MCF 10A (cell line): ENCODE results near the gene RELT. TPM values are rescaled to one million over a fixed set of nuclear protein-coding genes. Genes with fewer than 3 reads are reported as not detected.

Experiments used
- BruUV-seq: library from RNA; stranded (reverse); fragments of 400-500 nt; replicated peaks from 2 replicates; lab custom pipeline; 2021; lab: Mats Ljungman, UMichigan
- CTCF ChIA-PET: fragments of 300-600 bp; sonication (Branson Sonifier 250); formaldehyde crosslinking; extraction: SDS; loops from one replicate; lab custom pipeline; 2021; ENCODE audit warnings: antibody characterized with exemption, inconsistent platforms; lab: Yijun Ruan, JAX
- POLR2A ChIA-PET: fragments of 300-600, 350-650 bp; sonication (Branson Sonifier 250); formaldehyde crosslinking; extraction: SDS; loops from one replicate; lab custom pipeline; 2020; ENCODE audit warnings: antibody characterized with exemption, inconsistent platforms; lab: Yijun Ruan, JAX
- DNase-seq: peaks from one replicate; pipeline ENCODE4 v3.0.0-alpha.2; 2018; ENCODE audit not compliant: unreplicated experiment
- H3K27ac Mint-ChIP-seq: one replicate; pipeline ENCODE4 v1.8.0; 2022; ENCODE audit warnings: mild to moderate bottlenecking, low read depth, mixed read lengths; ENCODE audit not compliant: unreplicated experiment
- H3K27me3 Mint-ChIP-seq: one replicate; pipeline ENCODE4 v1.8.0; 2022; ENCODE audit warnings: mixed read lengths; ENCODE audit not compliant: insufficient read depth, unreplicated experiment
- H3K36me3 Mint-ChIP-seq: one replicate; pipeline ENCODE4 v1.8.0; 2022; ENCODE audit warnings: mild to moderate bottlenecking, moderate library complexity, mixed read lengths; ENCODE audit not compliant: insufficient read depth, unreplicated experiment
- H3K4me1 Mint-ChIP-seq: one replicate; pipeline ENCODE4 v1.8.0; 2022; ENCODE audit warnings: mixed read lengths; ENCODE audit not compliant: insufficient read depth, unreplicated experiment
- H3K4me3 Mint-ChIP-seq: one replicate; pipeline ENCODE4 v1.8.0; 2022; ENCODE audit warnings: mild to moderate bottlenecking, moderate library complexity, mixed read lengths; ENCODE audit not compliant: unreplicated experiment
- H3K9me3 Mint-ChIP-seq: one replicate; pipeline ENCODE4 v1.8.0; 2022; ENCODE audit warnings: mixed read lengths; ENCODE audit not compliant: unreplicated experiment
- intact Hi-C: fragments of 100-400 bp; cut with micrococcal nuclease; formaldehyde crosslinking; loops from 2 replicates; pipeline ENCODE4 v1.14.1; 2022
- total RNA-seq: library from RNA; stranded (reverse); gene quantifications from 2 replicates; pipeline ENCODE4 v1.2.3, GENCODE V29; 2022
- TF ChIP-seq, protein P1 (sequence below): fragments of 200-600 bp; IDR thresholded peaks from one replicate; pipeline ENCODE4 v1.8.0; 2022; ENCODE audit warnings: antibody characterized with exemption, mild to moderate bottlenecking; ENCODE audit not compliant: unreplicated experiment

Gene RELT
- total RNA-seq, 1 experiment from 2014 or later = 8.4 TPM

GRCh38 chr11:73404506-73405145 lies 28.4 kb downstream of the RELT start:
- H3K36me3 Mint-ChIP-seq = no peaks in the 10 kb centered on the region
- H3K4me3 Mint-ChIP-seq = no peak overlapping the region
- intact Hi-C loops = loop anchor here (1.0 to 5.0 kb wide), 2 partner anchors 257 to 528 kb away; no protein-coding TSS in a partner anchor
- no TSS peak for BruUV-seq
- no peaks in the 10 kb centered on the region for H3K9me3 Mint-ChIP-seq
- no peak overlapping the region for H3K27ac Mint-ChIP-seq
- TF ChIP-seq, protein P1, sequence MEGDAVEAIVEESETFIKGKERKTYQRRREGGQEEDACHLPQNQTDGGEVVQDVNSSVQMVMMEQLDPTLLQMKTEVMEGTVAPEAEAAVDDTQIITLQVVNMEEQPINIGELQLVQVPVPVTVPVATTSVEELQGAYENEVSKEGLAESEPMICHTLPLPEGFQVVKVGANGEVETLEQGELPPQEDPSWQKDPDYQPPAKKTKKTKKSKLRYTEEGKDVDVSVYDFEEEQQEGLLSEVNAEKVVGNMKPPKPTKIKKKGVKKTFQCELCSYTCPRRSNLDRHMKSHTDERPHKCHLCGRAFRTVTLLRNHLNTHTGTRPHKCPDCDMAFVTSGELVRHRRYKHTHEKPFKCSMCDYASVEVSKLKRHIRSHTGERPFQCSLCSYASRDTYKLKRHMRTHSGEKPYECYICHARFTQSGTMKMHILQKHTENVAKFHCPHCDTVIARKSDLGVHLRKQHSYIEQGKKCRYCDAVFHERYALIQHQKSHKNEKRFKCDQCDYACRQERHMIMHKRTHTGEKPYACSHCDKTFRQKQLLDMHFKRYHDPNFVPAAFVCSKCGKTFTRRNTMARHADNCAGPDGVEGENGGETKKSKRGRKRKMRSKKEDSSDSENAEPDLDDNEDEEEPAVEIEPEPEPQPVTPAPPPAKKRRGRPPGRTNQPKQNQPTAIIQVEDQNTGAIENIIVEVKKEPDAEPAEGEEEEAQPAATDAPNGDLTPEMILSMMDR = no peak
- ChIA-PET POLR2A (no interaction called here), CTCF (interaction anchor here (0.6 to 2.4 kb wide), 6 partner anchors 11 to 318 kb away, joined by 3 to 13 read pairs (median 3); no protein-coding TSS in a partner anchor)
- no peaks in the 10 kb centered on the region for H3K27me3 Mint-ChIP-seq
- no peaks in the 10 kb centered on the region for H3K4me1 Mint-ChIP-seq
- DNase-seq = no peak

DNA sequence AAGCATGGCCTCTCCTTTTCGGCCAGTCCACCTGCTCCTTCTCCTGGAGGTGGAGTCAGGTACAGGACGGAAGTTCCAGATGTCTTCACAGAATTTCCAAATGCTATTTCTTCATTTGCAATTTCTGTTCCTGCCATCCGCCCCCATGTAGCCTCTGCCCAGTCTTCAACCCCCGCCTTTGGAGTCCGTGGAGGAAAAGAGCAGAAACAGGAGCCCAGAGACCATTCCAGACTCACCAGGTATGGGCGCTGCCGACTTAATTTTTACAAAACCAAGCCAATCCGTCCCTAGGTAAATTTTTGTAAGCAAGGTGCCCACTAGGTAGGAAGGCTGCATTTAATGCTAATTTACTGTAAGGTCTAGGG lies 28.9 kb downstream of the RELT start:
- TF ChIP-seq, protein P1 = no peak
- DNase-seq = no peak
- no peaks in the 10 kb centered on the region for H3K27me3 Mint-ChIP-seq
- POLR2A ChIA-PET = no interaction called here
- H3K9me3 Mint-ChIP-seq = no peaks in the 10 kb centered on the region
- H3K27ac Mint-ChIP-seq = no peak overlapping the region
- no peaks in the 10 kb centered on the region for H3K36me3 Mint-ChIP-seq
- H3K4me3 Mint-ChIP-seq = no peak overlapping the region
- CTCF ChIA-PET = interaction anchor here (0.6 to 1.0 kb wide), 2 partner anchors 28 to 286 kb away, joined by 3 read pairs; no protein-coding TSS in a partner anchor
- no peaks in the 10 kb centered on the region for H3K4me1 Mint-ChIP-seq
- intact Hi-C loops = no loop called here
- no TSS peak for BruUV-seq

DNA sequence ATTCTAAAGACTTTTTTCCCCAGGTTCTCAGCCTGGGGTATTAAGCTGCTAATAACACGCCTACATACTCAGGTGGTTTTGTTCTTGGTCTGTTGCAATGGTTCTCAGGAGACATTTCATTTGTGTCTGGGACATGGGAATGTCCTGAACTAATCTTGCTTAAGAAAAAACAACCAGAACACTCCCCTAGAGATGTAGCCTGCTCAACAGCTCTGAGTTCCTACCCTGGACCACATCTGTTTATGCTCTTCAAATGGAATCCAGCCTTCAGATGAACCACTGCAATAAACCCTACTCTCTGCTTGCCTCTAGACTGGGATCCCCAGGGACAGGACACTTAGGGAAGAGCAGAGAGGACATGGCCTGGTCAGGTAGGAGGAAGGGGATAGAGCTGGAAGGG lies 29.9 kb downstream of the RELT start:
- H3K36me3 Mint-ChIP-seq = no peaks in the 10 kb centered on the region
- BruUV-seq = no TSS peak
- TF ChIP-seq, protein P1 = no peak
- no peak overlapping the region for H3K27ac Mint-ChIP-seq
- ChIA-PET CTCF (interaction anchor here (1.3 kb wide), 1 partner anchor 13 kb away, joined by 4 read pairs; no protein-coding TSS in a partner anchor), POLR2A (no interaction called here)
- H3K27me3 Mint-ChIP-seq = no peaks in the 10 kb centered on the region
- H3K9me3 Mint-ChIP-seq = no peaks in the 10 kb centered on the region
- no peak overlapping the region for H3K4me3 Mint-ChIP-seq
- no peaks in the 10 kb centered on the region for H3K4me1 Mint-ChIP-seq
- intact Hi-C loops = no loop called here
- no peak for DNase-seq

- no peaks in the 10 kb centered on the region for H3K27me3 Mint-ChIP-seq
- TF ChIP-seq, protein P1 = no peak
- POLR2A ChIA-PET = no interaction called here
- H3K36me3 Mint-ChIP-seq = no peaks in the 10 kb centered on the region
- no peaks in the 10 kb centered on the region for H3K9me3 Mint-ChIP-seq
- BruUV-seq = no TSS peak
- no peak overlapping the region for H3K4me3 Mint-ChIP-seq
- peaks cover under 1% of the 10 kb centered on the region for H3K4me1 Mint-ChIP-seq
- no peak overlapping the region for H3K27ac Mint-ChIP-seq
- DNase-seq = no peak
- CTCF ChIA-PET = interaction anchor here (1.2 to 1.7 kb wide), 4 partner anchors 13 to 255 kb away, joined by 4 to 7 read pairs (median 6); no protein-coding TSS in a partner anchor
- intact Hi-C loops = no loop called here
Measured at GRCh38 chr11:73406619-73407018, 30.4 kb downstream of the RELT start.
